CD4-positive, CD25-positive, alpha-beta regulatory T cell (primary cell): ENCODE measurements around the gene INPP4A. TPM values are rescaled to one million over a fixed set of nuclear protein-coding genes. Genes with fewer than 3 reads are reported as not detected.
A peak's percentile ranks its signal among the peaks of the same experiment; 100 is the strongest.

ENCODE experiments used
- ATAC-seq, 2 donors: fragments of 150-1000 bp; cut with Tn5 transposase; one replicate each; pipeline ENCODE4 v1.10.0; 2021; ENCODE audit warnings: low read depth in 2 of 2, moderate number of reproducible peaks in 2 of 2, moderate library complexity in 1 of 2
- DNase-seq, 3 donors: peaks; one replicate each; pipeline versions ENCODE4 v3.0.0 to v3.0.0-alpha.2; 2012 to 2022; ENCODE audit warnings: mixed read lengths in 1 of 3
- H3K27ac ChIP-seq: one replicate; pipeline ENCODE4 v1.7.0; 2013; ENCODE audit warnings: mild to moderate bottlenecking, low read length; ENCODE audit not compliant: insufficient read depth, poor library complexity, severe bottlenecking
- H3K27me3 ChIP-seq: one replicate; pipeline ENCODE4 v1.7.0; 2013; ENCODE audit warnings: low read length; ENCODE audit not compliant: control insufficient read depth, insufficient read depth
- H3K36me3 ChIP-seq: one replicate; pipeline ENCODE4 v1.7.0; 2013; ENCODE audit warnings: mild to moderate bottlenecking, low read length, moderate library complexity; ENCODE audit not compliant: control insufficient read depth, insufficient read depth
- H3K4me1 ChIP-seq: 2 replicates; pipeline ENCODE4 v1.7.0; 2013; ENCODE audit warnings: mild to moderate bottlenecking, low read length; ENCODE audit not compliant: insufficient read depth, control insufficient read depth, poor library complexity, severe bottlenecking
- H3K4me3 ChIP-seq: one replicate; pipeline ENCODE4 v1.7.0; 2013; ENCODE audit warnings: low read depth, mild to moderate bottlenecking, low read length, moderate library complexity
- H3K9me3 ChIP-seq, 2 experiments: 1 replicate in 1 of 2; 2 replicates in 1 of 2; pipeline ENCODE4 v1.7.0; 2013; ENCODE audit warnings: low read length in 2 of 2, mild to moderate bottlenecking in 1 of 2, moderate library complexity in 1 of 2; ENCODE audit not compliant: control insufficient read depth in 2 of 2
- H3K27ac Mint-ChIP-seq, 3 donors: one replicate each; pipeline ENCODE4 v1.8.0; 2020 to 2022; ENCODE audit warnings: mild to moderate bottlenecking in 3 of 3, mixed read lengths in 3 of 3, moderate library complexity in 2 of 3
- H3K27me3 Mint-ChIP-seq: one replicate; pipeline ENCODE4 v1.8.0; 2022; ENCODE audit warnings: mild to moderate bottlenecking, mixed read lengths
- H3K36me3 Mint-ChIP-seq: one replicate; pipeline ENCODE4 v1.8.0; 2020; ENCODE audit warnings: mixed read lengths
- H3K4me1 Mint-ChIP-seq, 4 donors: one replicate each; pipeline ENCODE4 v1.8.0; 2020 to 2022; ENCODE audit warnings: mixed read lengths in 4 of 4, mild to moderate bottlenecking in 1 of 4
- H3K4me3 Mint-ChIP-seq, 4 donors: one replicate each; pipeline ENCODE4 v1.8.0; 2020 to 2022; ENCODE audit warnings: mild to moderate bottlenecking in 4 of 4, mixed read lengths in 4 of 4, moderate library complexity in 3 of 4
- H3K9me3 Mint-ChIP-seq, 7 donors: one replicate each; pipeline ENCODE4 v1.8.0; 2020 to 2022; ENCODE audit warnings: mixed read lengths in 7 of 7, mild to moderate bottlenecking in 3 of 7, moderate library complexity in 2 of 7
- polyA plus RNA-seq, 4 donors: library from polyadenylated mRNA; unstranded; fragments of 300-500 nt; fragmentation: Illumina TruSeq; gene quantifications; one replicate each; pipeline ENCODE4 v1.2.3, GENCODE V29; 2021
- total RNA-seq: library from RNA; stranded (reverse); gene quantifications from one replicate; pipeline ENCODE4 v1.2.3, GENCODE V29; 2022

The INPP4A gene
- total and polyA plus RNA-seq, 5 donors from 2014 or later = 27.9 to 106 (median 31.5) TPM

- Mint-ChIP-seq H3K27me3 (no peaks in the 10 kb centered on the region), H3K4me3 (peak overlapping the region in 3 of 4 donors; percentile 25 to 40 (median 40)), H3K27ac (peak overlapping the region in 2 of 3 donors; percentile 4 to 86), H3K4me1 (peaks cover 33 to 99% (median 80%) of the 10 kb centered on the region in 4 donors), H3K36me3 (peaks cover under 1% of the 10 kb centered on the region), H3K9me3 (peaks cover 0 to 2% (median 0%) of the 10 kb centered on the region in 7 donors)
- peaks cover 82% of the 10 kb centered on the region for H3K4me1 ChIP-seq
- DNase-seq (no peak), ATAC-seq (no peak)
- no peak overlapping the region for H3K27ac ChIP-seq
- H3K36me3 ChIP-seq = peaks cover 2% of the 10 kb centered on the region
- H3K9me3 ChIP-seq = no peaks in the 10 kb centered on the region
- H3K4me3 ChIP-seq = no peak overlapping the region
- H3K27me3 ChIP-seq = no peaks in the 10 kb centered on the region
Measured at GRCh38 chr2:98485453-98485755, 40.7 kb downstream of the INPP4A start.

GRCh38 chr2:98486374-98486981, 41.8 kb downstream of the INPP4A start:
- no peak overlapping the region for H3K27ac ChIP-seq
- peaks cover 11% of the 10 kb centered on the region for H3K36me3 ChIP-seq
- H3K4me1 ChIP-seq = peaks cover 71% of the 10 kb centered on the region
- peaks cover 33 to 95% (median 77%) of the 10 kb centered on the region in 4 donors for H3K4me1 Mint-ChIP-seq
- H3K4me3 Mint-ChIP-seq = peak overlapping the region in 3 of 4 donors; percentile 9 to 35 (median 19)
- H3K9me3 ChIP-seq = no peaks in the 10 kb centered on the region
- DNase-seq = no peak
- H3K36me3 Mint-ChIP-seq = peaks cover 10% of the 10 kb centered on the region
- H3K27me3 ChIP-seq = no peaks in the 10 kb centered on the region
- peaks cover 0 to 2% (median 0%) of the 10 kb centered on the region in 7 donors for H3K9me3 Mint-ChIP-seq
- no peak for ATAC-seq
- H3K27me3 Mint-ChIP-seq = no peaks in the 10 kb centered on the region
- H3K4me3 ChIP-seq = no peak overlapping the region
- peak overlapping the region; percentile 14 to 86 (median 21) for H3K27ac Mint-ChIP-seq

GRCh38 chr2:98487101-98487805, 42.6 kb downstream of the INPP4A start:
- no peaks in the 10 kb centered on the region for H3K9me3 ChIP-seq
- H3K27ac ChIP-seq = no peak overlapping the region
- Mint-ChIP-seq H3K4me3 (peak overlapping the region in 3 of 4 donors; percentile 13 to 61 (median 19)), H3K36me3 (peaks cover 17% of the 10 kb centered on the region), H3K27me3 (no peaks in the 10 kb centered on the region), H3K27ac (peak overlapping the region in 2 of 3 donors; percentile 86 to 90), H3K9me3 (peaks cover 0 to 2% (median 0%) of the 10 kb centered on the region in 7 donors), H3K4me1 (peaks cover 33 to 96% (median 74%) of the 10 kb centered on the region in 4 donors)
- ATAC-seq (no peak), DNase-seq (no peak)
- H3K4me1 ChIP-seq = peaks cover 64% of the 10 kb centered on the region
- H3K4me3 ChIP-seq = peak overlapping the region; percentile 9
- H3K27me3 ChIP-seq = no peaks in the 10 kb centered on the region
- peaks cover 11% of the 10 kb centered on the region for H3K36me3 ChIP-seq

GRCh38 chr2:98487806-98488189, 43.1 kb downstream of the INPP4A start:
- Mint-ChIP-seq H3K36me3 (peaks cover 20% of the 10 kb centered on the region), H3K4me1 (peaks cover 33 to 96% (median 72%) of the 10 kb centered on the region in 4 donors), H3K27ac (peak overlapping the region; percentile 18 to 90 (median 80)), H3K9me3 (peaks cover 0 to 3% (median 0%) of the 10 kb centered on the region in 7 donors), H3K27me3 (no peaks in the 10 kb centered on the region), H3K4me3 (peak overlapping the region in 2 of 4 donors; percentile 48 to 73)
- Histone ChIP-seq H3K36me3 (peaks cover 15% of the 10 kb centered on the region), H3K27me3 (no peaks in the 10 kb centered on the region), H3K4me3 (peak overlapping the region; percentile 17), H3K9me3 (no peaks in the 10 kb centered on the region), H3K27ac (no peak overlapping the region), H3K4me1 (peaks cover 58% of the 10 kb centered on the region)
- DNase-seq (peak in 2 of 3 donors; percentile 54 to 65), ATAC-seq (peak; percentile 71 to 79)

GRCh38 chr2:98488252-98488651, 43.6 kb downstream of the INPP4A start:
- H3K4me3 Mint-ChIP-seq = peak overlapping the region in 2 of 4 donors; percentile 48 to 73
- H3K27me3 Mint-ChIP-seq = no peaks in the 10 kb centered on the region
- peak overlapping the region; percentile 18 to 90 (median 80) for H3K27ac Mint-ChIP-seq
- Histone ChIP-seq H3K9me3 (no peaks in the 10 kb centered on the region), H3K36me3 (peaks cover 19% of the 10 kb centered on the region), H3K27ac (no peak overlapping the region), H3K4me1 (peaks cover 54% of the 10 kb centered on the region), H3K4me3 (peak overlapping the region; percentile 17), H3K27me3 (no peaks in the 10 kb centered on the region)
- peaks cover 0 to 3% (median 0%) of the 10 kb centered on the region in 7 donors for H3K9me3 Mint-ChIP-seq
- no peak for ATAC-seq
- peaks cover 20% of the 10 kb centered on the region for H3K36me3 Mint-ChIP-seq
- H3K4me1 Mint-ChIP-seq = peaks cover 29 to 92% (median 70%) of the 10 kb centered on the region in 4 donors
- no peak for DNase-seq

GRCh38 chr2:98489486-98489885, 44.8 kb downstream of the INPP4A start:
- Histone ChIP-seq H3K27ac (no peak overlapping the region), H3K4me1 (peaks cover 41% of the 10 kb centered on the region)

GRCh38 chr2:98489971-98490962, 45.6 kb downstream of the INPP4A start:
- ATAC-seq (no peak), DNase-seq (no peak)
- Mint-ChIP-seq H3K27ac (peak overlapping the region in 1 of 3 donors; percentile 79), H3K4me3 (no peak overlapping the region), H3K4me1 (peaks cover 23 to 84% (median 51%) of the 10 kb centered on the region in 4 donors), H3K27me3 (no peaks in the 10 kb centered on the region), H3K9me3 (peaks cover 0 to 5% (median 0%) of the 10 kb centered on the region in 7 donors), H3K36me3 (peaks cover 33% of the 10 kb centered on the region)
- no peak overlapping the region for H3K4me3 ChIP-seq
- peaks cover 3 to 9% of the 10 kb centered on the region in 2 experiments for H3K9me3 ChIP-seq
- peaks cover 28% of the 10 kb centered on the region for H3K36me3 ChIP-seq
- no peak overlapping the region for H3K27ac ChIP-seq
- no peaks in the 10 kb centered on the region for H3K27me3 ChIP-seq
- peaks cover 34% of the 10 kb centered on the region for H3K4me1 ChIP-seq

More at GRCh38 chr2:98489486-98489885, 44.8 kb downstream of the INPP4A start:
- DNase-seq (no peak), ATAC-seq (no peak)
- Histone ChIP-seq H3K9me3 (peaks cover under 1 to 5% of the 10 kb centered on the region in 2 experiments), H3K36me3 (peaks cover 25% of the 10 kb centered on the region), H3K27me3 (no peaks in the 10 kb centered on the region), H3K4me3 (no peak overlapping the region)
- Mint-ChIP-seq H3K9me3 (peaks cover 0 to 5% (median 0%) of the 10 kb centered on the region in 7 donors), H3K4me3 (no peak overlapping the region), H3K27me3 (no peaks in the 10 kb centered on the region), H3K4me1 (peaks cover 27 to 86% (median 58%) of the 10 kb centered on the region in 4 donors), H3K36me3 (peaks cover 26% of the 10 kb centered on the region), H3K27ac (peak overlapping the region in 2 of 3 donors; percentile 60 to 84)
